Lower lobe of right lung (tissue), 2 donors: ENCODE results near the gene ZNF688. TPM values are rescaled to one million over a fixed set of nuclear protein-coding genes. Genes with fewer than 3 reads are reported as not detected.
A peak's percentile ranks its signal among the peaks of the same experiment; 100 is the strongest.

Experiments used
- ATAC-seq, 2 donors: fragments of 200-7000 bp; cut with Tn5 transposase; one replicate each; pipeline ENCODE4 v1.9.1; 2020 to 2022; ENCODE audit warnings: mild to moderate bottlenecking in 2 of 2, moderate library complexity in 2 of 2
- DNase-seq: peaks from one replicate; pipeline ENCODE4 v3.0.0-alpha.2; 2020
- H3K27ac ChIP-seq: fragments of 200-600 bp; one replicate; pipeline ENCODE4 v1.8.0; 2022
- H3K27me3 ChIP-seq: fragments of 200-600 bp; one replicate; pipeline ENCODE4 v1.8.0; 2022; ENCODE audit warnings: low read depth
- H3K36me3 ChIP-seq: fragments of 200-600 bp; one replicate; pipeline ENCODE4 v1.8.0; 2022; ENCODE audit warnings: mild to moderate bottlenecking
- H3K4me1 ChIP-seq: fragments of 200-600 bp; one replicate; pipeline ENCODE4 v1.8.0; 2022
- H3K4me3 ChIP-seq: fragments of 200-600 bp; one replicate; pipeline ENCODE4 v1.8.0; 2022; ENCODE audit warnings: mild to moderate bottlenecking
- H3K9me3 ChIP-seq: fragments of 200-600 bp; one replicate; pipeline ENCODE4 v1.8.0; 2022
- intact Hi-C: fragments of 100-400 bp; cut with DNase I; formaldehyde crosslinking; loops from one replicate; pipeline ENCODE4 v1.11.0; 2022
- total RNA-seq: library from RNA; stranded (reverse); fragmentation: NEBNext Ultra II Directional; extraction: Animal tissue kit (Norgen Biotek cat#: 25700); gene quantifications from one replicate; pipeline ENCODE4 v1.2.1, GENCODE V29; 2021
- TF ChIP-seq, protein P1 (sequence below): fragments of 200-600 bp; IDR thresholded peaks from one replicate; pipeline ENCODE4 v1.8.0; 2022; ENCODE audit warnings: antibody characterized with exemption, mild to moderate bottlenecking
- donor health status: DM: no; HTN: yes; CAD: no; lungs with severe emphysema.

The ZNF688 gene
- total RNA-seq, 1 donor from 2014 or later: 13.5 TPM

DNA sequence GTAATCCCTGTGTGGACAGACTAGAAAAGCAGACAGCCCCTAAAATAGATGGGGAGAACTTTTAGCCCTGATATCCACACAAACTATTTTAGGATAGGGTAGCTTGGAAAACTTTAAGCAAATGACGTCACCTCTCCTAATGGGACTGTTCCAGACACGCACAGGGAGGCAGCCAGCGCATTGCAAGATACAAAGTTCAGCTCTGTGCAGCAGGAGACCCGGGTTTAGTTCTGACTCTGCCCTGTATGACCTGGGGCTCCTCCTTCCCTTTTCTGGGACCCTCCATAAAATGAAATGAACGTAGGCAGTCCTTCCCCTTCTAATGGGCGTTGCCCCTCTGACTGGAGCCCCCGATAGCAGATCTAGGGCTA is 32.4 kb upstream of the ZNF688 start:
- Histone ChIP-seq H3K27me3 (no peaks in the 10 kb centered on the region), H3K9me3 (no peaks in the 10 kb centered on the region), H3K4me3 (no peak overlapping the region), H3K4me1 (peaks cover 25% of the 10 kb centered on the region), H3K27ac (no peak overlapping the region), H3K36me3 (peaks cover 63% of the 10 kb centered on the region)
- TF ChIP-seq, protein P1, sequence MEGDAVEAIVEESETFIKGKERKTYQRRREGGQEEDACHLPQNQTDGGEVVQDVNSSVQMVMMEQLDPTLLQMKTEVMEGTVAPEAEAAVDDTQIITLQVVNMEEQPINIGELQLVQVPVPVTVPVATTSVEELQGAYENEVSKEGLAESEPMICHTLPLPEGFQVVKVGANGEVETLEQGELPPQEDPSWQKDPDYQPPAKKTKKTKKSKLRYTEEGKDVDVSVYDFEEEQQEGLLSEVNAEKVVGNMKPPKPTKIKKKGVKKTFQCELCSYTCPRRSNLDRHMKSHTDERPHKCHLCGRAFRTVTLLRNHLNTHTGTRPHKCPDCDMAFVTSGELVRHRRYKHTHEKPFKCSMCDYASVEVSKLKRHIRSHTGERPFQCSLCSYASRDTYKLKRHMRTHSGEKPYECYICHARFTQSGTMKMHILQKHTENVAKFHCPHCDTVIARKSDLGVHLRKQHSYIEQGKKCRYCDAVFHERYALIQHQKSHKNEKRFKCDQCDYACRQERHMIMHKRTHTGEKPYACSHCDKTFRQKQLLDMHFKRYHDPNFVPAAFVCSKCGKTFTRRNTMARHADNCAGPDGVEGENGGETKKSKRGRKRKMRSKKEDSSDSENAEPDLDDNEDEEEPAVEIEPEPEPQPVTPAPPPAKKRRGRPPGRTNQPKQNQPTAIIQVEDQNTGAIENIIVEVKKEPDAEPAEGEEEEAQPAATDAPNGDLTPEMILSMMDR: no peak
- ATAC-seq (no peak), DNase-seq (no peak)
- intact Hi-C loops: no loop called here

DNA sequence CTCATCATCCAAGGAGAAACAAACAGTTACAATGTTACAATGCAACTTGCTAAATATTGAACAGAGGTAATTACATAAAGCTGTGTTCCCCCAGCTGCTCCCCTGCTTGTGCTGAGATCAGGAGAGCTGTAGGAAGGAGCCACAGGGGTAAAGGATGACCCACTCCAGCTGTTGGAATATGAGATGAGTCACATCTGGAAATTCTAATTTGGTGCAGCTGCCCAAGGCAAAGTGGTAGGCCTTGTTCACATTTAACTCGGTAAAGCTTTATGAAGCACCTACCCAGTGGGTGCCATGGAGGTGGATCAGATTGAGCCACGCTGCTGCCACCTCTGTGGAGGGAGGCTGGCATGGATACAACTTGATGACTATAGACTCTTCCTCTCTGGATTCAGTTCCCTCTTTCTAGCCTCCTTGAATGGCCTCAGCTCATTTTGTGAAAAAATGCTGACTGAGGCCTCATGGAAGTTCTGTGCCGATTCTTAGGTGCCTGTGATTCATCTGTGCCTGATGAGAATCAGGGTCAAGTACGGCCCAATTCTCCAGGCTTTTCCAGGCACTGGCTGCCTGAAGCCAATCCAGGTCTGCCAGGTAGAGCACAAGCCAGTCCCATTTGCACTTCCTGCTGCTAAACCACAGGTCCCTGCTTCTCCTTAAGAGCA is 31.2 kb upstream of the ZNF688 start:
- Histone ChIP-seq H3K9me3 (no peaks in the 10 kb centered on the region), H3K36me3 (peaks cover 57% of the 10 kb centered on the region), H3K4me3 (no peak overlapping the region), H3K4me1 (peaks cover 15% of the 10 kb centered on the region), H3K27me3 (no peaks in the 10 kb centered on the region), H3K27ac (no peak overlapping the region)
- intact Hi-C loops: no loop called here
- TF ChIP-seq, protein P1: no peak
- no peak for DNase-seq
- ATAC-seq: peak in 1 of 2 donors; percentile 29

DNA sequence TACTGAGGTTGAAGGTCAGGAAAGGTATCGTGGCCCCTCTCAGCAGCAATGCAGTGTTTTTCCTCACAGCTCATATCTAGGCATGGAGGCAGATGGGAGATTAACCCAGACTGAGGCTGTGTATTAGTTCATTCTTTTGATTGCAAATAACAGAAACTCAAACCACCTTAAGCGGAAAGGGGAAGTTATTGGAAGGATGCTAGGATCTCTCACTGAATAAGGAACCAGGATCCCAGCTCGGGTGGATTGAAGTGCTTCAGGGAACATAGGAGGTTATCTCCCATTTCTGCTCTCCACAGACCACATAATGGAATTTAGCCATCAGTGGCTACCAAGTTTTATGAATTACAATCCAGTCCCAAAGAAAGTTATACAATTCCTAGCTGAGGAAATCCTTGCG is 30.5 kb upstream of the ZNF688 start:
- Histone ChIP-seq H3K27me3 (no peaks in the 10 kb centered on the region), H3K4me3 (no peak overlapping the region), H3K27ac (no peak overlapping the region), H3K4me1 (peaks cover 15% of the 10 kb centered on the region), H3K9me3 (no peaks in the 10 kb centered on the region), H3K36me3 (peaks cover 50% of the 10 kb centered on the region)
- intact Hi-C loops: no loop called here
- DNase-seq (no peak), ATAC-seq (no peak)
- TF ChIP-seq, protein P1: no peak

DNA sequence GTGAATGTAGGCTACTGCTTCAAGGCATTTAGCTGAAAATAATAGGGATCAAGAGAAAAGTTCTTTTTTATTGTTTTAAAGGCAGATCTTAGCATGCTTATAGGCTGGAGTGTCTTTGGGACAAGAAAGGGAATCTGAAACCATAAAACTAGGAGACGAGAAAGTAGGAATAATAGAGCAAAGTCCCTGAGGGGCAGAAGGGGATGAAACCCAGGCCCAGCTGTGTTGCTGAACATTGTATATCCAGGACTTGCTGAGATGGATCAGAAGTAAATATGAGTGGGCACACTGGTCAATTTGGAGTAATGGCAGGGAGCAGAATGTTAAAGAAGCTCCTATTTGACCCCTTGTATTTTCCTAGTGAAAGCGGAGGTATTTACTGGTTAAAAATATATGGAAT is 29.4 kb upstream of the ZNF688 start:
- intact Hi-C loops: no loop called here
- no peak overlapping the region for H3K27ac ChIP-seq
- TF ChIP-seq, protein P1: no peak
- no peak for ATAC-seq
- H3K27me3 ChIP-seq: no peaks in the 10 kb centered on the region
- no peak overlapping the region for H3K4me3 ChIP-seq
- no peaks in the 10 kb centered on the region for H3K9me3 ChIP-seq
- peaks cover 15% of the 10 kb centered on the region for H3K4me1 ChIP-seq
- H3K36me3 ChIP-seq: peaks cover 39% of the 10 kb centered on the region
- no peak for DNase-seq

DNA sequence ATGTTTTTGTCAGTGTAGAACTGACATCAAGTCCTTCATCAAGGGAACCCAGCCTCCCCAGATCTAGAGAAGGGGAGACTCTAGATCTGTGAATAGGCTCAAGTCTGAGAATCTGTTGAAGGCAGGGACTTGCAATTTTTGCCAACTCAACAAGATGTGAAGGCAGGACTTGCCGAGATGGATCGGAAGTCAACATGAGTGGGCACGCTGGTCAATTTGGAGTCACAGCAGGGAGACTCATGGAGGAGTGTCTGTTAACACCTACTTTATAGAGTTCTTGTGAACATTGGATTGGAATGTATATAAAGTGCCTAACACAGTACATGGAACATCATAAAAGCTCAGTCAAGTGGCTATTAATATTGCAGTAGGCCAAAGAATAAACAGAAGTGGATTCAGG is 28.7 kb upstream of the ZNF688 start:
- H3K4me1 ChIP-seq: peaks cover 15% of the 10 kb centered on the region
- intact Hi-C loops: no loop called here
- TF ChIP-seq, protein P1: no peak
- peaks cover 32% of the 10 kb centered on the region for H3K36me3 ChIP-seq
- no peak overlapping the region for H3K27ac ChIP-seq
- no peaks in the 10 kb centered on the region for H3K27me3 ChIP-seq
- H3K4me3 ChIP-seq: no peak overlapping the region
- no peak for ATAC-seq
- no peaks in the 10 kb centered on the region for H3K9me3 ChIP-seq
- DNase-seq: no peak
